ENCODE results near the gene TTPAL.

Gene TTPAL

GRCh38 chr20:44450903-44451450 lies 24.7 kb upstream of the TTPAL start:
- H3K27me3 Mint-ChIP-seq (ENCODE audit: low read depth): no peaks in the 10 kb centered on the region
- no peaks in the 10 kb centered on the region for H3K4me1 Mint-ChIP-seq (ENCODE audit: low read depth)
- no peak overlapping the region for H3K4me3 Mint-ChIP-seq
- H3K36me3 Mint-ChIP-seq (ENCODE audit: low read depth): no peaks in the 10 kb centered on the region
- H3K27ac Mint-ChIP-seq: no peak overlapping the region
- H3K9me3 Mint-ChIP-seq: no peaks in the 10 kb centered on the region

GRCh38 chr20:44454306-44454963 lies 21.2 kb upstream of the TTPAL start:
- H3K4me3 Mint-ChIP-seq: no peak overlapping the region
- H3K4me1 Mint-ChIP-seq (ENCODE audit: low read depth): no peaks in the 10 kb centered on the region
- no peaks in the 10 kb centered on the region for H3K9me3 Mint-ChIP-seq
- no peaks in the 10 kb centered on the region for H3K27me3 Mint-ChIP-seq (ENCODE audit: low read depth)
- no peaks in the 10 kb centered on the region for H3K36me3 Mint-ChIP-seq (ENCODE audit: low read depth)
- H3K27ac Mint-ChIP-seq: no peak overlapping the region

GRCh38 chr20:44455126-44455525 lies 20.5 kb upstream of the TTPAL start:
- Mint-ChIP-seq H3K4me1 (ENCODE audit: low read depth) (no peaks in the 10 kb centered on the region), H3K4me3 (no peak overlapping the region), H3K36me3 (ENCODE audit: low read depth) (no peaks in the 10 kb centered on the region), H3K27ac (no peak overlapping the region), H3K27me3 (ENCODE audit: low read depth) (no peaks in the 10 kb centered on the region), H3K9me3 (no peaks in the 10 kb centered on the region)

GRCh38 chr20:44456611-44457010 lies 19.1 kb upstream of the TTPAL start:
- Mint-ChIP-seq H3K27ac (no peak overlapping the region), H3K9me3 (no peaks in the 10 kb centered on the region), H3K4me1 (ENCODE audit: low read depth) (no peaks in the 10 kb centered on the region), H3K27me3 (ENCODE audit: low read depth) (no peaks in the 10 kb centered on the region), H3K4me3 (no peak overlapping the region), H3K36me3 (ENCODE audit: low read depth) (no peaks in the 10 kb centered on the region)

GRCh38 chr20:44457016-44457415 lies 18.7 kb upstream of the TTPAL start:
- Mint-ChIP-seq H3K36me3 (ENCODE audit: low read depth) (no peaks in the 10 kb centered on the region), H3K27me3 (ENCODE audit: low read depth) (no peaks in the 10 kb centered on the region), H3K4me1 (ENCODE audit: low read depth) (no peaks in the 10 kb centered on the region), H3K27ac (no peak overlapping the region), H3K4me3 (no peak overlapping the region), H3K9me3 (no peaks in the 10 kb centered on the region)

GRCh38 chr20:44459271-44459670 lies 16.4 kb upstream of the TTPAL start:
- no peaks in the 10 kb centered on the region for H3K4me1 Mint-ChIP-seq (ENCODE audit: low read depth)
- H3K27me3 Mint-ChIP-seq (ENCODE audit: low read depth): no peaks in the 10 kb centered on the region
- H3K9me3 Mint-ChIP-seq: no peaks in the 10 kb centered on the region
- no peak overlapping the region for H3K27ac Mint-ChIP-seq
- no peak overlapping the region for H3K4me3 Mint-ChIP-seq
- H3K36me3 Mint-ChIP-seq (ENCODE audit: low read depth): no peaks in the 10 kb centered on the region

- H3K36me3 Mint-ChIP-seq (ENCODE audit: low read depth): no peaks in the 10 kb centered on the region
- no peak overlapping the region for H3K4me3 Mint-ChIP-seq
- no peaks in the 10 kb centered on the region for H3K4me1 Mint-ChIP-seq (ENCODE audit: low read depth)
- H3K27me3 Mint-ChIP-seq (ENCODE audit: low read depth): no peaks in the 10 kb centered on the region
- H3K27ac Mint-ChIP-seq: no peak overlapping the region
- H3K9me3 Mint-ChIP-seq: no peaks in the 10 kb centered on the region
Observed at GRCh38 chr20:44460795-44461141, 14.9 kb upstream of the TTPAL start.

GRCh38 chr20:44461142-44461802 lies 14.4 kb upstream of the TTPAL start:
- Mint-ChIP-seq H3K36me3 (ENCODE audit: low read depth) (no peaks in the 10 kb centered on the region), H3K4me1 (ENCODE audit: low read depth) (no peaks in the 10 kb centered on the region), H3K4me3 (no peak overlapping the region), H3K9me3 (no peaks in the 10 kb centered on the region), H3K27me3 (ENCODE audit: low read depth) (no peaks in the 10 kb centered on the region), H3K27ac (no peak overlapping the region)

GRCh38 chr20:44461803-44462174 lies 13.9 kb upstream of the TTPAL start:
- H3K27me3 Mint-ChIP-seq (ENCODE audit: low read depth): peaks cover 3% of the 10 kb centered on the region
- no peaks in the 10 kb centered on the region for H3K9me3 Mint-ChIP-seq
- H3K27ac Mint-ChIP-seq: no peak overlapping the region
- no peak overlapping the region for H3K4me3 Mint-ChIP-seq
- H3K4me1 Mint-ChIP-seq (ENCODE audit: low read depth): no peaks in the 10 kb centered on the region
- no peaks in the 10 kb centered on the region for H3K36me3 Mint-ChIP-seq (ENCODE audit: low read depth)

GRCh38 chr20:44463466-44463865 lies 12.2 kb upstream of the TTPAL start:
- H3K9me3 Mint-ChIP-seq: no peaks in the 10 kb centered on the region
- H3K27me3 Mint-ChIP-seq (ENCODE audit: low read depth): peaks cover 3% of the 10 kb centered on the region
- H3K36me3 Mint-ChIP-seq (ENCODE audit: low read depth): no peaks in the 10 kb centered on the region
- no peak overlapping the region for H3K4me3 Mint-ChIP-seq
- H3K4me1 Mint-ChIP-seq (ENCODE audit: low read depth): no peaks in the 10 kb centered on the region
- no peak overlapping the region for H3K27ac Mint-ChIP-seq

GRCh38 chr20:44464514-44464913 lies 11.2 kb upstream of the TTPAL start:
- no peak overlapping the region for H3K27ac Mint-ChIP-seq
- H3K4me1 Mint-ChIP-seq (ENCODE audit: low read depth): no peaks in the 10 kb centered on the region
- H3K36me3 Mint-ChIP-seq (ENCODE audit: low read depth): no peaks in the 10 kb centered on the region
- H3K27me3 Mint-ChIP-seq (ENCODE audit: low read depth): peaks cover 3% of the 10 kb centered on the region
- no peak overlapping the region for H3K4me3 Mint-ChIP-seq
- H3K9me3 Mint-ChIP-seq: no peaks in the 10 kb centered on the region

GRCh38 chr20:44465001-44465560 lies 10.6 kb upstream of the TTPAL start:
- H3K27ac Mint-ChIP-seq: no peak overlapping the region
- H3K4me3 Mint-ChIP-seq: no peak overlapping the region
- no peaks in the 10 kb centered on the region for H3K9me3 Mint-ChIP-seq
- H3K36me3 Mint-ChIP-seq (ENCODE audit: low read depth): no peaks in the 10 kb centered on the region
- peaks cover 3% of the 10 kb centered on the region for H3K27me3 Mint-ChIP-seq (ENCODE audit: low read depth)
- no peaks in the 10 kb centered on the region for H3K4me1 Mint-ChIP-seq (ENCODE audit: low read depth)

- Mint-ChIP-seq H3K36me3 (ENCODE audit: low read depth) (no peaks in the 10 kb centered on the region), H3K27me3 (ENCODE audit: low read depth) (peaks cover 3% of the 10 kb centered on the region), H3K27ac (no peak overlapping the region), H3K9me3 (no peaks in the 10 kb centered on the region), H3K4me3 (no peak overlapping the region), H3K4me1 (ENCODE audit: low read depth) (no peaks in the 10 kb centered on the region)
Observed at GRCh38 chr20:44467289-44467883, 8.3 kb upstream of the TTPAL start.

GRCh38 chr20:44468044-44468782 lies 7.5 kb upstream of the TTPAL start:
- Mint-ChIP-seq H3K36me3 (ENCODE audit: low read depth) (no peaks in the 10 kb centered on the region), H3K27me3 (ENCODE audit: low read depth) (peaks cover 3% of the 10 kb centered on the region), H3K27ac (no peak overlapping the region), H3K4me3 (no peak overlapping the region), H3K9me3 (no peaks in the 10 kb centered on the region), H3K4me1 (ENCODE audit: low read depth) (no peaks in the 10 kb centered on the region)

All from T-helper 1 cell treated with Interleukin-12 subunit alpha and Interleukin-12 subunit beta and Interleukin-4 antibody, amounts not matched to agents 30 μg/mL and 1 μg/mL, for 36 hours (primary cell).